Activated CD8-positive, alpha-beta T cell treated with anti-CD3 and anti-CD28 coated beads for 36 hours (primary cell): ENCODE results near the gene CSK. TPM values are rescaled to one million over a fixed set of nuclear protein-coding genes. Genes with fewer than 3 reads are reported as not detected.

ENCODE experiments used
- ATAC-seq: fragments of 200-7000 bp; cut with Tn5 transposase; one replicate; pipeline ENCODE4 v1.10.0; 2021; ENCODE audit warnings: mild to moderate bottlenecking, moderate library complexity
- CTCF ChIA-PET: fragments of 350-600 bp; sonication (Branson Sonifier 250); formaldehyde crosslinking; loops from one replicate; lab custom pipeline; 2021; ENCODE audit warnings: antibody characterized with exemption; lab: Charles Lee
- POLR2A ChIA-PET: fragments of 350-600 bp; sonication (Branson Sonifier 250); formaldehyde crosslinking; loops from one replicate; lab custom pipeline; 2021; ENCODE audit warnings: antibody characterized with exemption; lab: Charles Lee
- DNase-seq: peaks from one replicate; pipeline ENCODE4 v3.0.0-alpha.2; 2020
- H3K27ac Mint-ChIP-seq: one replicate; pipeline ENCODE4 v1.8.0; 2021; ENCODE audit warnings: mild to moderate bottlenecking, mixed read lengths
- H3K27me3 Mint-ChIP-seq: one replicate; pipeline ENCODE4 v1.8.0; 2021; ENCODE audit warnings: mixed read lengths
- H3K36me3 Mint-ChIP-seq: one replicate; pipeline ENCODE4 v1.8.0; 2021; ENCODE audit warnings: low read depth, mixed read lengths
- H3K4me1 Mint-ChIP-seq: one replicate; pipeline ENCODE4 v1.8.0; 2021; ENCODE audit warnings: low read depth, mixed read lengths
- H3K4me3 Mint-ChIP-seq: one replicate; pipeline ENCODE4 v1.8.0; 2021; ENCODE audit warnings: mild to moderate bottlenecking, moderate library complexity, mixed read lengths
- H3K9me3 Mint-ChIP-seq: one replicate; pipeline ENCODE4 v1.8.0; 2021; ENCODE audit warnings: mixed read lengths
- CTCF ChIP-seq: fragments of 200-600 bp; IDR thresholded peaks from one replicate; pipeline ENCODE4 v1.8.0; 2022; ENCODE audit warnings: antibody characterized with exemption, mild to moderate bottlenecking
- intact Hi-C: fragments of 100-400 bp; cut with micrococcal nuclease; formaldehyde crosslinking; loops from one replicate; pipeline ENCODE4 v1.10.0; 2022
- total RNA-seq, 2 experiments: library from RNA; stranded (reverse); gene quantifications; one replicate each; pipeline ENCODE4 v1.2.3, GENCODE V29; 2021

CSK gene
- total RNA-seq, 2 experiments from 2014 or later, result 254 to 260 TPM

DNA sequence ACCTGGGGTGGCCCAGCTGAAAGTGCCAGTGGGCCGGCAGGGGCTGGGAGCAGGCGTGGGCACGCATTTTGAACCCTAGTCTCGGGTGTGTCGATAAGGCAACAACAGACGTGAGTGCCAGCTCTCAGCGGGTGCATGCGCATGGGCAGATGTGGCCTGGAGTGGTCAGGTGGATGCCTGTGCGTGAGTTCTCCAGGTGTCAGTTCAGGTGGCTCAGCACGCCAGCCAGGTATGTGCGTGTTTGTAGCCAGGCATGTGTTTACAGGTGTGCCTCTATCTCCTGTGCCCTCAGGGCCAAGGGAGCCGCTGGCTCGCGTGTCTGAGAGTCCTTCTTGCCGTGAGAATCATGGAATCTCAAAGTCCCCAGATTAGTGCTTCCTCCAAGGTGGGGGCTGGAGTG, 18.5 kb upstream of the CSK start:
- POLR2A ChIA-PET, result interaction anchor here (0.6 to 1.2 kb wide), 3 partner anchors 48 to 171 kb away, joined by 3 to 4 read pairs (median 3); no protein-coding TSS in a partner anchor

DNA sequence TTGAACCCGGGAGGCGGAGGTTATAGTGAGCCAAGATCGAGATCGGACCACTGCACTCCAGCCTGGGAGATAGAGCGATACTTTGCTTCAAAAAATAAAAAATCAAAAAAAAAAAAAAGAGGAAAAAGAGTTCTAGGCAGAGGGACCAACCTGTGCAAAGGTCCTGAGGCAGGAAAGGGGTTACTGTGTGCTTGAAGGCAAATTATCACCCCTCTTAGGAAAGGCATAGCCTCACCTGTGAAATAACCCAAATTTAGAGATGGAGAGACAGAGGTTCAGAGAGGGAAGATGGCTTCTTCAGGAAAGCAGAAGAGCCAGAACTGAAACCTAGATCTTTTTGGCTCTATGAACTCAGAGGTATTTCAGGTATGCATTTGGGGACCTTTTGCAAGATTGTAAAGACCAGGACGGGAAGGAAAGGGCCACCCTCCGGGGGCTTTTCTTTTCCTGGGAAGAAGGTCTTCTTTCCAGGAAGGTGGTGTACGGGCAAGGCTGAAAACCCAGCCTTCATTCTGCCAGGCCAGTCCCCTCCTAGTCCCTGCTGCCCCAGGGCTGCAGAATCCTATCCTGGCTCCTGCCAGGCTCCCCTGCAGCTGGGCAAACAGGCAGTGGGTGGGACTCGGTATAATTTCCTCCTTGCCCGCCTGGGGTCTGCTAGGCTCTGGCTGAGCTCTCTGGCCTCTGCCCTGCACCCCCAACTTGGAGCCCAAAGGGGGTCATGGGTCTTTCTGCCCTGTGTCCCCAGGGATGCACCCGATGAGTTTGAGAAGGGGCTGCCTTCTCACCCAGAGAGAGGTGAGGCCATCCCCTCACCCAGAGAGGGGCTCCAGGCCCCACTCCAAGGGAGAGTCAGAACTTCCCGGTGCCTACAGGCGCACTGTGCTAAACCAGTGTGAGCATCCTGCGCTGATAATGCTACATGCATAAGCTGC, 14.4 kb upstream of the CSK start:
- intact Hi-C loops, result no loop called here
- Mint-ChIP-seq H3K4me1 (peaks cover 25% of the 10 kb centered on the region), H3K36me3 (no peaks in the 10 kb centered on the region), H3K4me3 (no peak overlapping the region), H3K27ac (no peak overlapping the region), H3K27me3 (peaks cover 2% of the 10 kb centered on the region), H3K9me3 (no peaks in the 10 kb centered on the region)
- ChIA-PET CTCF (interaction anchor here (0.9 to 30.3 kb wide), 30 partner anchors 9 to 395 kb away, joined by 3 to 1327 read pairs (median 8); partner anchors contain the start of genes CLK3, CPLX3, CSK and CYP1A2), POLR2A (interaction anchor here (1.1 to 21.2 kb wide), 4 partner anchors 10 to 33 kb away, joined by 4 to 410 read pairs (median 20); partner anchors contain the start of gene CSK)
- ATAC-seq (no peak), DNase-seq (no peak)
- TF ChIP-seq CTCF, result no peak

More for the DNA sequence above, 18.5 kb upstream of the CSK start:
- H3K27me3 Mint-ChIP-seq, result peaks cover 2% of the 10 kb centered on the region
- no peak overlapping the region for H3K27ac Mint-ChIP-seq
- H3K4me1 Mint-ChIP-seq, result peaks cover 12% of the 10 kb centered on the region
- H3K9me3 Mint-ChIP-seq, result no peaks in the 10 kb centered on the region
- ATAC-seq (no peak), DNase-seq (no peak)
- intact Hi-C loops, result no loop called here
- no peaks in the 10 kb centered on the region for H3K36me3 Mint-ChIP-seq
- CTCF ChIA-PET, result interaction anchor here (0.9 to 30.3 kb wide), 6 partner anchors 8 to 388 kb away, joined by 3 to 1327 read pairs (median 6); partner anchors contain the start of gene CSK
- H3K4me3 Mint-ChIP-seq, result no peak overlapping the region
- no peak for TF ChIP-seq CTCF

GRCh38 chr15:74768099-74768770, 13.6 kb upstream of the CSK start:
- ATAC-seq, result peak; percentile 18
- DNase-seq, result no peak
- POLR2A ChIA-PET, result interaction anchor here (1.0 to 21.2 kb wide), 10 partner anchors 8 to 151 kb away, joined by 3 to 410 read pairs (median 6); partner anchors contain the start of gene CSK
- Mint-ChIP-seq H3K4me1 (peaks cover 18% of the 10 kb centered on the region), H3K27ac (peak overlapping the region; percentile 44), H3K9me3 (no peaks in the 10 kb centered on the region), H3K36me3 (no peaks in the 10 kb centered on the region), H3K4me3 (peak overlapping the region; percentile 19), H3K27me3 (peaks cover 2% of the 10 kb centered on the region)
- CTCF ChIA-PET, result interaction anchor here (0.7 to 30.3 kb wide), 42 partner anchors 10 to 396 kb away, joined by 3 to 1327 read pairs (median 6); partner anchors contain the start of genes CLK3, CPLX3, CSK and CYP1A2
- TF ChIP-seq CTCF, result no peak
- intact Hi-C loops, result no loop called here

- intact Hi-C loops, result loop anchor here (1.0 kb wide), 1 partner anchor 134 kb away; no protein-coding TSS in a partner anchor
- ATAC-seq, result peak; percentile 59
- Mint-ChIP-seq H3K27ac (peak overlapping the region; percentile 44), H3K4me3 (peak overlapping the region; percentile 19), H3K27me3 (peaks cover 2% of the 10 kb centered on the region), H3K4me1 (peaks cover 24% of the 10 kb centered on the region), H3K9me3 (no peaks in the 10 kb centered on the region), H3K36me3 (no peaks in the 10 kb centered on the region)
- TF ChIP-seq CTCF, result peak; percentile 85
- POLR2A ChIA-PET, result interaction anchor here (1.0 to 21.2 kb wide), 10 partner anchors 8 to 152 kb away, joined by 3 to 410 read pairs (median 6); partner anchors contain the start of gene CSK
- CTCF ChIA-PET, result interaction anchor here (0.6 to 30.3 kb wide), 54 partner anchors 11 to 397 kb away, joined by 3 to 1327 read pairs (median 5); partner anchors contain the start of genes CLK3, CPLX3, CSK and CYP1A2
- DNase-seq, result peak; percentile 74
These were observed 13.0 kb upstream of the CSK start for GRCh38 chr15:74768771-74769342.
